NCI-H187 (cell line): ENCODE results near the gene TBC1D12.
"Not testable (repeated sequence)": the region's sequence is repeated elsewhere in the genome, so short reads cannot be mapped to it uniquely, and the experiment has no call there.

ENCODE experiments used
- DNase-seq, 2 experiments: peaks; one replicate each; lab custom pipeline; 2025; lab: John Stamatoyannopoulos, UW

The TBC1D12 gene

DNA sequence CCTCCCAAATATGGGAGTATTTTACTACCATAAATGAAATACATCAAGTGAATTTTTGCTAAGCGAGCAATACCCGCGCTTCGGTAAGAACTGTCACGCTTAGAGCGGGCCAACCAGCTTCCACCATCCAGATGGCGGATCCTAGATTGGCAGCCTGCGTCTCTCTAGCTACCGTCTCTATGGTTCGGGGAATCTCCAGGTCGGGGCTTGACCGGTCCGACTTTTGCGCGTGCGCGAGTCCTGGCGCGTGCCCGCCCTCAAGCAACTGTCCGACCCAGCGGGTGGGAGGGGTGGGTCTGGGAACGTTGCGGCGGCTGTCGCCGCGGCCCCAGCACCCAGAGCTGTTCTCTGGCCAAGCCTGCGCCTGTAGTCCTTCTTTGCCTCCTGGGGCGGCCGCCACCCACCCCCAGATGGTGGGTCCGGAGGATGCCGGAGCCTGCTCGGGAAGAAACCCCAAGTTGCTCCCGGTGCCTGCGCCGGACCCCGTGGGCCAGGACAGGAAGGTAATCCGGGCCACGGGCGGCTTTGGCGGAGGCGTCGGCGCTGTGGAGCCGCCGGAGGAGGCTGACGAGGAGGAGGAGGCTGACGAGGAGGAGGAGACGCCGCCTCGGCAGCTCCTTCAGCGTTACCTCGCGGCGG lies at the start of gene TBC1D12:
TSS of gene TBC1D12 (plus strand) at position 338 of the 639 bp plus-strand sequence. CDS start at position 411, 73 bp downstream.
- DNase-seq: peak; percentile 73 to 84

DNA sequence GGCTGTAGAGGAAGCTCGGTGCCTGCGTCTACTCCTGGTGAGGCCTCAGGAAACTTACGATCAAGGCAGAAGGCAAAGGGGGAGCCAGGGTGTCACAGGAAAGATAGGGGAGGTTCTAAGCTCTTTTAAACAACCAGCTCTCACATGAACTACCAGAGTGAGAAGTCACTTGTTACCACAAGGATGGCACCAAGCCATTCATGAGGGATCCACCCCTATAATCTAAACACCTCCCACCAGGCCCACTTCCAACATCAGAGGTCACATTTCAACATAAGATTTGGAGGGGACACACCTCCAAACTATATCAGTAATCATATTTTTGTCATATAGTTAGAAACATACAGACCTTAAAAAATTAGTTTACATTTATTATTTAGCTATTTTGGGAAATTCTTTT lies 49.0 kb upstream of the TBC1D12 start:
- DNase-seq: no peak

DNA sequence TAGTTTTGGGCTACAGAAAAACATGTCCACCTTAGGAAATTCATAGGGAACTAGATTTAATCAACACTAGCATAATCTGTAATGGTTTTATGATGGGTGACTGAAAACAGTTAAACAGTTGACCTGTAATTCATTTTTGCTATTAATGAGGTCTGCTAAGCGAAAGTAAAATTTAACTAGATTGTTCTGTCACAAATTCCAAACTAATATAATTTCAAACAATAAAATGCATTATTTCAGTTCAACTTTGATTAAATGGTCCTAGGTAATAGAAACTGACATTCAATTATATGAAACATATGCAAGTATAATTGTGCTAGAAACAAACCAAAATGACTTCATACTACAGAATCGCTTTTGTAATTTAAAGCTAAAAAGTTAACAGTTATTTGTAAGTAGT lies 46.5 kb upstream of the TBC1D12 start:
- DNase-seq: no peak

DNA sequence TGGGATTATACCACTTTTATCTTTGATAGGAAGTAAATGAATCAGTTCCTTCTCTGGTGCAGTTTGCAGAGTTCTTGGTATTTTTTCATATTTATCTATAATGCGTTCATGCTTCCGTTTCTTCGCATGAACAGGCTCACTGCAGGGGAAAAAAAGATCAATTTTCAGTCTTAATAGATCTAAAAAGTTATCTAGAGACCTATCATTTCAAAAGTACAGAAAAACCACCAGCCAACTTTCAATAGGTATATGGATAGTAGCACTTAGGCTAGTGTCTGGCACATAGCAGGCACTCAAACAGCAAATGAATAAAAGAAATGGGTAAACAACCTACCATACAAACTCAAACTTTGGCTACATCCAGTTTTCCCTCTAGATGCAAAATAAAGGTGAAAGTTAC lies 45.1 kb upstream of the TBC1D12 start:
- no peak for DNase-seq

DNA sequence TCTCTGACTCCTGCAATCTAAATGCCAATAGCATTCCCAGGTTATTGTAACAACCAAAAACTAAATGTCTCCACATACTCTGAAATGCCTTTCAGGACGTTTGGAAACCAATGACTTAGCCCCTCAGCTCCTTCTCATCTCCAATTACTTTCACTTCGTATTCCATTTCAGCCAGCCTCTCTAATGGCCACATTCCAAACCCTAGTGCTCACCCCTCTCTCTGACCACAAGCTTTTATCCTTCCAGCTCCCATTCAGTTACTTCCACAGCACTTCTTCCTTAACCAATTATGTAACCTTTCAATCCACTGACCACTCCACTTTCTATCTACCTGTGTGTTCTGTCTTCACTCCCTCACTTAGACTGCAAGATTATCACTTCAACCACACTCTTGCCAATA lies 43.9 kb upstream of the TBC1D12 start:
- DNase-seq: no peak

DNA sequence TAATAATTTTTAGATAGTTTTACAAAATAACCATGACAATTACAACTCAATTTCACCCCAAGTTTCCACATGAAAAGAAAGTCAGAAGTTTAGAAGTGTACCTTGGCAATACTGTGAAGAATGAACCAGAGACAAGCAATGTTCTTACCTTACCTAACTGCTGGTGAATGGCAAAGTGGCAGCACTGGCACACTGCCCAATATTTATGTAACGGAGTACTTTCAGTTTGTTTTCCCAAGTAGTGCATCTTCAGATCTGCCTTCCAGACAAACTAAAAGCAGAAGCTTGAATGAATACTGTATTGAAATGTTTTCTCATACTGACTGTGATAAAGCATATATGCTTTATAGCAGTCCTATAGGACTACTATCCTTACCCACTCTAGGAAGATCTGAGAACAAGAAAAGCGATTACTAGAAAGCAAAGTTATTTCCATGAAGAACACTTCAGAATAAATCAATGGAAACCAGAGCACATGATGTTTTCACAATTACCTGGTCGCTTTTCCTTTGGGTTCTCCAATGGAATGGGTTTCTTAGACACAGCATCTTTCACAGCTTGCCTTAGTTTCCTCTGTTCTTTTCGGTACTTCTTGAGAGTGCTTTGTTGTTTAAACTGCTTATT lies 41.1 kb upstream of the TBC1D12 start:
- no peak for DNase-seq

DNA sequence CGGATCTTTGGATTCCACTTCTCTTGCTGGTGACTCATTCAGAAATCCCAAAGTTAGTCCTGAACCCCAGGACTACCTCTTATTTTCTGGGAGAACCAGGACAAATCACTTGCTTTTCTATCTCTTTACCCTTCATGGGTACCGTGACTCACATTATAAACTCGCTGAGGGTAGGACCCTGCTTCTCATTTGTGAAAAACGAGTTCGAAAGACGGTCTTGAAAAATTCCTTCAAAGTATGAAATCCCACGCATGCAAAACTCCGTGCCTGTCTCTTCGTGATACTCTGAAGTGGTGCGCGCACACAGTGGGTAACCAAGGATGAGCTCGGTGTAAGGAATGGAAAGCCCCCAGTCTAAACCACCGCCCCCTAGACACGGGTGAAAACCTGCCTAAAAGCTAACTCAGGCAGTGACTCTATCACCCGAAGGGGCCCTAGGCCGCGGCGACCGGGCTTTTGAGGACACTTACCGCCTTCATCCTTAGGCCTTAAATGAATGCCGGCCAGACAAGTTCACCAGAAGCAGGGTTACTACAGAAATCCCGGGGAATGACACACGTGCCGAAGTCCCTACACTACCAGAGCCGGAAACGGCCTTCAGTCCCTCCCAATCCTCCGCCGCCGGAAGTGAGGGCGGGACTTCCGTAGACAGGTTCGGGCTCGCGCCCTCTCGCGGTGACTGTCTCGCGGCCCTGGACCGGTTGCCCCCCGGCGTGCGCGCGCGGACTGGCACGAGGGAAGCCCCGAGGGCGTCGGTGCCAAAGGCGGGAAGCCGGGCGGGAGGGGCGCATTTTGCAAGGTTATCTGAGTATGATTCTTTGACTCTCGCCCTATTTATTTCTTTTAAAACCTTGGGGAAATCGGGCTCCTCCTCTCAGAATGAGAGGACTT lies 39.7 kb upstream of the TBC1D12 start, which contains the start of gene NOC3L:
TSS of gene NOC3L (minus strand) at position 580 of the 891 bp plus-strand sequence. CDS start at position 479, 101 bp downstream.
- peak; percentile 70 to 86 for DNase-seq

DNA sequence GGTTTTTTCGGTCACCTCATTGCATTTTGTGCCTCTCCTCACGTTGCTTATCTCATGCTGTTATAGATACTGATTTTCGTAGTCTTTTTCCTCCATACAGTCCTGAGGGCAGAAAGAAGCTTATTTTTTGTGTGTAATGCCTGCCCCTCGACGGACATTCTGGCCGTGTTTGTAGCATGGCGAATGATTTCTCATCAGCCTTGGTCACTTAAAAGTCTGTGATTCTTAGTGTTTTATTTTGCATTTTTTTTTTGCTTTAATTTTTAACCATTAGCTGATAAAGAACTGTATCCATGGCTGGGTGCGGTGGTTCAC lies 39.1 kb upstream of the TBC1D12 start:
- DNase-seq: no peak

DNA sequence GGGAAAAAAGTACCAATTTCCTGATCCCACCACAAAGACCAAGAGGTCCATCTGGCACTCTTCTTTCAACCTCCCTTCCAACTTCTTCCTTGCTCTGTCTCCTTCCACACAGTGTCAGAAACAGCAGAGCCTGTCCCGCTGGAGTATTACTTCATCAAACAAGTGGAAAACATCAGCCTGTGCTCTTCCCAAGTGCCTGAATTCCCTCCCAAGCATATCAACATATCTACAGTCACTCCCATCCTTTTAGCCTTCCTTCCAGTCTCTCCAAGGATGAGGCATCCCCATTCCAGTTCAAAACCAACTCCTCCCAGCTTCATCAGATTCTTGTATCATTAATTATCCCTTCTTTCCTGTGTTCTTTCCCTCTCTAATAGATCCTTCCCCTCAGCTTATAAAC lies 37.9 kb upstream of the TBC1D12 start:
- no peak for DNase-seq

DNA sequence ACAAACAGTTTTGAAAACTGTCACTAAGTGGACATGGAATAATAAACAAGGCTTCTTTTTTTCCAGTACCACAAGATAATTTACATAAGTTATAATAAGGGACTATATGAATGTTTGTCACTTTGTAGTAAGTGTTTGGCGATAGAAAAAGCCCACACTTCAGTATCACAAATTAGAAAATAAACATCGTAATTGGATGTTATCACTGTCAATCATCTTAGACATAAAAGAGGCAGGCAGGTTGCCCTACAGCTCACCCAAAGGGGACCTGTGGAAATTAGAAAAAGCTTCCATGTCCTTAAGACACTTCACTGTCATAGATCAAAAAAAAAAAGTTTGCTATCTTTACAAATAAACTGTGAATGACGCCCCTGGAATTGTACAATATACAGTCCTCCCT lies 36.0 kb upstream of the TBC1D12 start:
- DNase-seq: no peak

DNA sequence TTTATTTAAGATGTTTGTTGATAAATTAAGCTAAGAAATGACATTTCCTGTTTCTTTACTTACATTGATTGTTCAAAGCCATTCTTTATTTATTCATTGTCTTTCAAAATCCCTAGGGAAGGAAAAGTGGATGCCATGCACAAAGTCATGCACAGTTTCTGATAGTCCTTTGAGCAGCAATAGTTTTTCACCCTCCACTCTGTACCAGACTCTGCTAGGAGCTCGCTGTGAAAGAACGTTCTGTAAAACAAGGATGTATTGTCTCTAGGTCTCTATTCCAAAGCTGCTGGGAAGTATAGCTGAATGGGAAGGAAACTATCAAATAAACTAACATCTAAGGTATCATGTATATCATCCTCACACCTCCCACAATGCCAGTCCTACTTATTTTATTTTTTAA lies 31.8 kb upstream of the TBC1D12 start:
- no peak for DNase-seq

DNA sequence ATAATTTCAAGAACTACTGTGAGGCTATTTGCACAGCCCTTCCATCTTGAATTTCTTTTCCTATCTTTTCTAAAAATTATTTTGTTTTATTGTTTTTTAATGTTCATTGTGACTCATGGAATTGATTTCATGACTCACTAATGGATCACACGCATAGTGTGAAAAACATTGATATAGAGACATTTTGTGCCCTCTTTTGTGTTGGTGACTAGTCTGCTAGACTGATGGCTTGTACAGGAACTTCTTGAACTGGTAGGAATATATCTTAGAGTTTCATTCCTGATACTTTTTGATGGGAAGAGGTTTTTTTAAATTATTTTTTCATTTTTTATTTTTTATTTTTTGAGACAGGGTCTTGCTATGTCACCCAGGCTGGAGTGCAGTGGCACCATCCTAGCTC lies 27.0 kb upstream of the TBC1D12 start:
- no peak for DNase-seq

DNA sequence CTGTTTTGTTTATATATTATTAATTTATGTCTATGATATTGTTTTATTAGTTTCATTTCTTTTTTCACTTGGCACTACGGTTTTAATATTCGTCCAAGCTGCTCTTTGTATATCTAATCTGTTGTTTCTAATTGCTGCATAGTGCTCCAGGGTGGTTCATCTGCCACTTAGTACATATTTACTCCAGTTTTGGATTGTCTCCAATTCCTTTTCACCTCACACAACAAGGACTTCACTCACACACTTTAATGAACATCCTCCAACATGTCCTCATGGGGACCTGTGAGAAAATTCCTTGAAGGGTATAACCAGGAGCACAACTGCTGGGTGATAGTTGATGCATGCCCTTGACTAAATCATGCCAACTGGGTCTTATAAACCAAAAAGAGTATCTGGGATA lies 25.5 kb upstream of the TBC1D12 start:
- no peak for DNase-seq

DNA sequence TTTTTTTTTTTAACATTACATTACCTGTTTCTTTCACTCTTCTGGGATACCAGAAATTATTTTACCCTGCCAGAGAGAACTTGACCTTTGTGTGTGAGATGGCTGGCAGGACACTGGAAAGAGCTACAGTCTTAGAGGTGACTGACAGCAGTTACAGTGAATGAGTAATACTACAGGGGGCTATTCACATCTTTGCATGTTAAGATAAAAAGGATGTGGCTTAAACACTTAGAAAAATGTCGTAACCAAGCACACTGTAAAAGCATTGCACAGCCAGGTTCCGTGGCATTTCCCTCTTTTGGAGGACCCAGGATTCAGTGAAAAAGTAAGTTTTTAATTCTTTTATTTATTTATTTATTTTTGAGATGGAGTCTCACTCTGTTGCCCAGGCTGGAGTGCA lies 18.8 kb upstream of the TBC1D12 start:
- DNase-seq: no peak

DNA sequence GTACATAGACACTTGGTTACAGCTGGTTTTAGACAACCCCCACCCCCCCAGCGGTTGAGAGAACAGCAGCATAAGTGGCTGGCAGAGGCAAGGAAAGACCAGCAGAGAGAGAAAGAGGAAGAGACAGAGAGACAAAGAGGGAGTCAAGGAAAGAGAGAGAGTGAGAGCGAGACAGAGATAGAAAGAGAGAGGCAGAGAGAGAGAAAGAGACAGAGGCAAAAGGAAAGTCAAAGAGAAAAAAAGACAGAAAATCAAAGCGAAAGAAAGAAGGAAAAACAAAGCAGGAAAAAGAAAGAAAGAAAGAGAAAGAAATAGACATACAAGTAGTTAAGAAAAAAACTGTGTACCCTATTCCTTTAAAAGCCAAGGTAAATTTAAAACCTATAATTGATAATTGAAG lies 16.6 kb upstream of the TBC1D12 start:
- DNase-seq: not testable (repeated sequence)

DNA sequence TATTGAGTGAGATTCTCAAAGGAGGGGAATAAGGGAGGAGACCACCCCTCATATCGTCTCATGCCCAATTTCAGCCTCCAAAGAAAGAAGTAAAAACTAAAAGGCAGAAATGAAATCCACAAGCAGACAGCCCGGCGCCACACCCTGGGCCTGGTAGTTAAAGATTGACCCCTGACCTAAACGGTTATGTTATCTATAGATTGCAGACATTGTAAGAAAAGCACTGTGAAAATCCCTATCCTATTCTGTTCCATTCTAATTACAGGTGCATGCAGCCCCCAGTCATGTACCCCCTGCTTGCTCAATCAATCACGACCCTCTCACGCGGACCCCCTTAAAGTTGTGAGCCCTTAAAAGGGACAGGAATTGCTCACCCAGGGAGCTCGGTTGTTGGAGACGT lies 10.2 kb upstream of the TBC1D12 start:
- DNase-seq: not testable (repeated sequence)

DNA sequence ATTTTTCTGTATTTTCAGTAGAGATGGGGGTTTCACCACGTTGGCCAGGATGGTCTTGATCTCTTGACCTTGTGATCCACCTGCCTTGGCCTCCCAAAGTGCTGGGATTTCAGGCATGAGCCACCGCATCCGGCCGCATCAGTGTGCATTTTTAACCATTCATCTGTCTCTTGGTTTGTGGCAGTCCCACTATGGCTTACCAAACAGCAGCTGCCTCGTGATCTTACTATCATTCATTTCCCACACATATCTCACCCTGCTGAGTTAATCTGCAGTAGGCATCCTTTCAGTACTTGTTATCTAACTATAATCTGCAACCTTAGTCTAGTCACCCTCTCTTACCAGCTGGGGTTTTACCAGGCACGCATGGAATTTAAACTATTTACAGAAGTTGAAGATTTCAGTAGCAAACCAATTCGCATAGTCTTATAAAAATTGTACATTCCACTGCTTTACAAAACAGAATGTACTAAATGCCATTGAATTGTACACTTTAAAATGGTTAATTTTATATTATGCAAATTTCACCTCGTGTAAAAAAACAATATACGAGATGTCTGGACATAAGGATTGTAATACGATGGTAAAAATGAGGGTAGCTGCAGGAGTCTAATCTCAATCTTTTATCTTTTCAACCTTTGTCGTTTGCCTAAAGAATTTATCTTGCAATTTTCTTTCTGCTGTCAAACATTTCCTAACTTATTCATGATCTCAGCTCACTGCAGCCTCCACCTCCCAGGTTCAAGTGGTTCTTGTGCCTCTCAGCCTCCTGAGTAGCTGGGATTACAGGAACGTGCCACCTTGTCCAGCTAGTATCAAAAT lies 4.6 kb upstream of the TBC1D12 start:
- DNase-seq: no peak

DNA sequence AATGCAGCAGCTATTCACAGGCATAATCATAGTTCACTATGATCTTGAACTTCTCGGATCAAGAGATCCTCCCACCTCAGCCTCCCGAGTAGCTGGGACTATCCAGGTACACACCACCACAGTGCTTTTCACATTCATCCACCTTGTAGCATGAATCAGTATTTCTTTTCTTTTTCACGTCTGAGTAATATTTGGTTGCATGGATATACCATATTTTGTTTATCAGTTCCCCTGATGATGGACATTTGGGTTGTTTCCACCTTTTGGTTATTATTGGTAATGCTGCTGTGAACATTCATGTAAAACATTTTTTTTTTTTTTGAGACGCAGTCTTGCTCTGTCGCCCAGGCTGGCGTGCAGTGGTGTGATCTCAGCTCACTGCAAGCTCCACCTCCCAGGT lies 3.6 kb upstream of the TBC1D12 start:
- no peak for DNase-seq

DNA sequence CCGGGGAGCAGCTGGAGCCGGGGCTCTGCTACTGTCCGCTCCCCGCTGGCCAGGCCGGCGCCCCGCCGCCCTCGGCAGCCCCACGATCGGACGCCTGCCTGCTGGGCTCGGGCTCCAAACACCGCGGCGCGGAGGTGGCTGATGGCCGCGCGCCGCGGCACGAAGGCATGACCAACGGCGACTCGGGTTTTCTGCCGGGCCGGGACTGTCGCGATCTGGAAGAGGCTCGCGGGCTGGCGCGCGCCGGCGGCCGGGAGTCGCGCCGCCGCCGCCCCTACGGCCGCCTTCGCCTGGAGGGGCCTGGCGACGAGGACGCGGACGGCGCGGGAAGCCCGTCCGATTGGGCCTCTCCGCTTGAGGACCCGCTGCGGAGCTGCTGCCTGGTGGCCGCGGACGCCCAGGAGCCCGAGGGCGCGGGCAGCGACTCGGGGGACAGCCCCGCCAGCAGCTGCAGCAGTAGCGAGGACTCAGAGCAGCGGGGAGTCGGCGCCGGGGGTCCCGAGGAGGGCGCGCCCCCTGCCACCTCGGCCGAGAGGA lies 570 bp downstream of the TBC1D12 start:
- DNase-seq: no peak

DNA sequence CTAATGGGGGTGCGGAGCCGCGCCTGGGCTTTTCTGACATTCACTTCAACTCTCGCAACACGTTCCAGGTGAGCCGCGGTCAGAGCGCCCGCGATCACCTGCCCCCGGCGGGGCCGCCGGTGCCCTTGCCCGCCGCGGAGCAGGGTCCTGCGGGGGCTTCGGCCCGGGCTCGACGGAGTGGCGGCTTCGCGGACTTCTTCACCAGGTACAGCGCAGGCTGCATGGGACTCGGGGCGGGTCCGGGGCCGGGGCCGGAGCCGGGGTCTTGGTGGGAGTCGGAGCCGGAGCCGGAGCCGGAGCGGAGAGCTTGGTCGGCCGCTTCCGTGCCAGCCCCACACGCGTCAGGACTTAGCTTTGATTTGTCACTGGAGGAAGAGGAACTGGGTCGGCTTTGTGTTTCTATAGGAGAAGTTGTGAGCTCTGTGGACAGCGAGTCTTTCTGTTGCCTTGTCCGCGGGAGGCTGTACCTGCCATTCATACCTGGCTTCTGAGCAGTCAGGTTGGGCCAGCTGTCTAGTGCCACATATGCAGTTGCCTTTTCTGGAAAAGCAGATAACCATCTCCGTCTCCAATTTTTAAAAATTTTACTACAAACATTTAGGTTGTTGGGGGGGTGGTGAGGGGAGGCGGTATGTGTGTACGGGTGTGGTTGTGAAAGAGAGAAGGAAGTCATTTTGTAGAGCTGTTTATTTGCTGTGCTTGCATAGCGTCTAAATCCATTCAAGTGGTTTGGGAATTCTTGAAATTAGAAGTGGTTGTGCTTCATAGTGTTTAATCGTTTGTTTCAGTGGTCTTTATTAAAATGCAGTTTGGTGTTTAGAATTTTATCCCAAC lies 1.3 kb downstream of the TBC1D12 start:
- DNase-seq: peak; percentile 6 to 25

DNA sequence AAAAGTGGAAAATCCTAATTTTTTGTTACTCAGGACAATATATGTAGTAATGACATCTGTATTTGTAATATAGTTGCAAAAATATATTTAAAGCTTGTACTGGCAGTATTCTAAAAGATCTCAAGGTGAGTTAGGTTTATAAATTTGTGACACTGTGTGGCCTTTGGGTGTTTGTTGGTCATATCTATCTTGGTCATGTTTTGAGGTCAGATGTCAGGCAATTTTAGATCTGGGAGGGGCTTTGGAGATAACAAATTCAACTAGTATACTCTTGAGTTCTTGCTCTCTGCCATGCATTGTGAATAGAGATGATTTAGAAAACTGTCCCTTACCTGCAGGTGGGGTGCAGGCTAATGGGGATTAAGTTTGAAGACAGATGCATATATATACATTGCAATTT lies 3.1 kb downstream of the TBC1D12 start:
- no peak for DNase-seq
